H9 (cell line): Measurements from ENCODE around the gene DCLRE1A. TPM values are rescaled to one million over a fixed set of nuclear protein-coding genes. Genes with fewer than 3 reads are reported as not detected.
"Not testable (repeated sequence)": the region's sequence is repeated elsewhere in the genome, so short reads cannot be mapped to it uniquely, and the experiment has no call there.

Experiments
- DNase-seq: peaks from one replicate; pipeline ENCODE4 v3.0.0-alpha.2; 2017
- H2AFZ ChIP-seq: one replicate; pipeline ENCODE4 v1.6.1; 2013; ENCODE audit warnings: mild to moderate bottlenecking, low read length, control low read depth, moderate library complexity
- H2AK5ac ChIP-seq: 2 replicates; pipeline ENCODE4 v1.6.1; 2013; ENCODE audit warnings: low read length, control low read depth, mixed read lengths; ENCODE audit not compliant: insufficient read length
- H2BK120ac ChIP-seq: one replicate; pipeline ENCODE4 v1.6.1; 2013; ENCODE audit warnings: low read depth, mild to moderate bottlenecking, low read length, control low read depth, inconsistent platforms; ENCODE audit not compliant: poor library complexity, severe bottlenecking
- H2BK12ac ChIP-seq: 2 replicates; pipeline ENCODE4 v1.6.1; 2013; ENCODE audit warnings: low read length, control low read depth, mixed read lengths, low read depth; ENCODE audit not compliant: insufficient read length
- H2BK15ac ChIP-seq: 2 replicates; pipeline ENCODE4 v1.6.1; 2013; ENCODE audit warnings: low read depth, low read length, control low read depth
- H2BK20ac ChIP-seq: one replicate; pipeline ENCODE4 v1.6.1; 2013; ENCODE audit warnings: low read depth, mild to moderate bottlenecking, low read length, control low read depth, inconsistent platforms; ENCODE audit not compliant: poor library complexity, severe bottlenecking
- H2BK5ac ChIP-seq: 2 replicates; pipeline ENCODE4 v1.6.1; 2013; ENCODE audit warnings: low read length, control low read depth, mixed read lengths; ENCODE audit not compliant: insufficient read length
- H3K14ac ChIP-seq: 2 replicates; pipeline ENCODE4 v1.6.1; 2013; ENCODE audit warnings: low read length, control low read depth; ENCODE audit not compliant: insufficient read depth
- H3K18ac ChIP-seq: 2 replicates; pipeline ENCODE4 v1.6.1; 2013; ENCODE audit warnings: low read depth, mild to moderate bottlenecking, mixed read lengths, low read length, control low read depth; ENCODE audit not compliant: insufficient read length
- H3K23ac ChIP-seq: 2 replicates; pipeline ENCODE4 v1.6.1; 2013; ENCODE audit warnings: low read length, control low read depth, mixed read lengths, low read depth; ENCODE audit not compliant: insufficient read length
- H3K23me2 ChIP-seq: 2 replicates; pipeline ENCODE4 v1.6.1; 2013; ENCODE audit warnings: low read depth, mild to moderate bottlenecking, mixed read lengths, low read length, control low read depth; ENCODE audit not compliant: insufficient read length, poor library complexity, severe bottlenecking
- H3K27ac ChIP-seq: 2 replicates; pipeline ENCODE4 v1.5.1; 2013; ENCODE audit warnings: low read length, control low read depth, mixed read lengths, low read depth; ENCODE audit not compliant: insufficient read length
- H3K27me3 ChIP-seq: 2 replicates; pipeline ENCODE4 v1.6.1; 2013; ENCODE audit warnings: low read length, control low read depth, inconsistent platforms; ENCODE audit not compliant: insufficient read depth
- H3K4ac ChIP-seq: 2 replicates; pipeline ENCODE4 v1.6.1; 2013; ENCODE audit warnings: low read depth, mild to moderate bottlenecking, control low read depth, inconsistent platforms, low read length, moderate library complexity
- H3K4me1 ChIP-seq: 2 replicates; pipeline ENCODE4 v1.6.1; 2013; ENCODE audit warnings: low read length, control low read depth, inconsistent platforms; ENCODE audit not compliant: insufficient read depth
- H3K4me2 ChIP-seq: 2 replicates; pipeline ENCODE4 v1.6.1; 2013; ENCODE audit warnings: low read length, control low read depth, mixed read lengths; ENCODE audit not compliant: insufficient read length, insufficient read depth
- H3K56ac ChIP-seq: 2 replicates; pipeline ENCODE4 v1.6.1; 2013; ENCODE audit warnings: low read depth, mild to moderate bottlenecking, mixed read lengths, low read length, control low read depth; ENCODE audit not compliant: insufficient read length
- H3K79me1 ChIP-seq: 2 replicates; pipeline ENCODE4 v1.6.1; 2013; ENCODE audit warnings: low read depth, mild to moderate bottlenecking, moderate library complexity, low read length, control low read depth, inconsistent platforms; ENCODE audit not compliant: insufficient read depth, poor library complexity, severe bottlenecking
- H3K79me2 ChIP-seq: 2 replicates; pipeline ENCODE4 v1.6.1; 2013; ENCODE audit warnings: low read length, control low read depth, inconsistent platforms; ENCODE audit not compliant: insufficient read depth
- H3K9ac ChIP-seq: 2 replicates; pipeline ENCODE4 v1.6.1; 2013; ENCODE audit warnings: low read length, control low read depth, mixed read lengths; ENCODE audit not compliant: insufficient read length; ENCODE audit errors: extremely low read depth
- H3K9me3 ChIP-seq: one replicate; pipeline ENCODE4 v1.6.1; 2013; ENCODE audit warnings: low read depth, low read length, inconsistent platforms; ENCODE audit not compliant: control insufficient read depth
- H3T11ph ChIP-seq: one replicate; pipeline ENCODE4 v1.6.1; 2013; ENCODE audit warnings: mild to moderate bottlenecking, low read length, control low read depth, inconsistent platforms
- H4K20me1 ChIP-seq: one replicate; pipeline ENCODE4 v1.6.1; 2013; ENCODE audit not compliant: control insufficient read depth, insufficient read length, insufficient read depth
- H4K5ac ChIP-seq: 2 replicates; pipeline ENCODE4 v1.6.1; 2013; ENCODE audit warnings: low read depth, mild to moderate bottlenecking, mixed read lengths, low read length, control low read depth; ENCODE audit not compliant: insufficient read length
- H4K8ac ChIP-seq: replicated peaks from 2 replicates; pipeline ENCODE4 v1.6.1; 2013; ENCODE audit warnings: low read length, control low read depth, mixed read lengths, low read depth; ENCODE audit not compliant: insufficient read length
- H4K91ac ChIP-seq: 2 replicates; pipeline ENCODE4 v1.6.1; 2013; ENCODE audit warnings: low read depth, mild to moderate bottlenecking, moderate library complexity, mixed read lengths, low read length, control low read depth; ENCODE audit not compliant: insufficient read length
- H3K27ac Mint-ChIP-seq, 3 experiments: 2 replicates in 2 of 3; 3 replicates in 1 of 3; pipeline ENCODE4 v1.8.0; 2020 to 2021; ENCODE audit warnings: mixed read lengths in 3 of 3, mild to moderate bottlenecking in 1 of 3, moderate library complexity in 1 of 3
- H3K27me3 Mint-ChIP-seq: 2 replicates; pipeline ENCODE4 v1.8.0; 2021; ENCODE audit warnings: low read depth, mild to moderate bottlenecking, moderate library complexity, mixed read lengths
- H3K36me3 Mint-ChIP-seq, 3 experiments: 2 replicates in 2 of 3; 3 replicates in 1 of 3; pipeline ENCODE4 v1.8.0; 2020 to 2021; ENCODE audit warnings: low read depth in 3 of 3, mixed read lengths in 3 of 3; ENCODE audit not compliant: insufficient read depth in 1 of 3
- H3K4me1 Mint-ChIP-seq, 2 experiments: 2 replicates each; pipeline ENCODE4 v1.8.0; 2020; ENCODE audit warnings: mixed read lengths in 2 of 2
- H3K4me3 Mint-ChIP-seq, 2 experiments: 2 replicates in 1 of 2; 3 replicates in 1 of 2; pipeline ENCODE4 v1.8.0; 2020 to 2021; ENCODE audit warnings: mild to moderate bottlenecking in 2 of 2, mixed read lengths in 2 of 2, moderate library complexity in 1 of 2
- H3K9me3 Mint-ChIP-seq, 2 experiments: 2 replicates in 1 of 2; 3 replicates in 1 of 2; pipeline ENCODE4 v1.8.0; 2020; ENCODE audit warnings: mild to moderate bottlenecking in 2 of 2, mixed read lengths in 2 of 2, moderate library complexity in 1 of 2
- WGBS: extraction: QIAGEN DNeasy Blood & Tissue Kit; methylation state at CpG from one replicate; pipeline ENCODE4 v1.1.7; 2013; ENCODE audit warnings: missing lambda C conversion rate, low lambda C conversion rate, mixed read lengths; ENCODE audit not compliant: insufficient read length; ENCODE audit errors: extremely low coverage; 5-methylcytosine and 5-hydroxymethylcytosine counted together
- total RNA-seq: library from RNA; stranded (reverse); gene quantifications from 2 replicates; pipeline ENCODE4 v1.2.1, GENCODE V29; 2021
- TF ChIP-seq, protein P1 (sequence below): fragments of 200-600 bp; sonication (generic); conservative IDR thresholded peaks from 3 replicates; pipeline ENCODE4 v1.8.0; 2021; ENCODE audit warnings: antibody characterized with exemption, mild to moderate bottlenecking

DCLRE1A gene
- total RNA-seq, 1 experiment from 2014 or later = 9.9 TPM

GRCh38 chr10:113842171-113842570 lies 11.7 kb downstream of the DCLRE1A start:
- Histone ChIP-seq H4K8ac (no peak overlapping the region), H3K23ac (no peak overlapping the region), H2BK5ac (no peak overlapping the region), H2AFZ (no peak overlapping the region), H3K14ac (no peak overlapping the region), H3K79me1 (no peaks in the 10 kb centered on the region), H4K5ac (no peak overlapping the region), H3K4me1 (no peaks in the 10 kb centered on the region), H3K9me3 (no peaks in the 10 kb centered on the region), H3K9ac (no peak overlapping the region), H3K18ac (no peak overlapping the region), H2BK12ac (no peak overlapping the region), H2AK5ac (no peak overlapping the region), H3K27ac (no peak overlapping the region), H3T11ph (no peak overlapping the region), H3K56ac (no peak overlapping the region), H3K4ac (no peak overlapping the region), H2BK20ac (no peak overlapping the region), H3K27me3 (no peaks in the 10 kb centered on the region), H4K91ac (no peak overlapping the region), H4K20me1 (no peaks in the 10 kb centered on the region), H3K79me2 (no peaks in the 10 kb centered on the region), H2BK120ac (no peak overlapping the region), H3K23me2 (no peaks in the 10 kb centered on the region), H3K4me2 (no peak overlapping the region), H2BK15ac (no peak overlapping the region)
- H3K27me3 Mint-ChIP-seq = no peaks in the 10 kb centered on the region
- DNase-seq = no peak
- H3K36me3 Mint-ChIP-seq = peaks cover 0 to 29% (median 22%) of the 10 kb centered on the region in 3 experiments; a peak in 5 of 7 replicates
- H3K4me3 Mint-ChIP-seq = no peak overlapping the region
- peaks cover 4 to 8% of the 10 kb centered on the region in 2 experiments; a peak in 2 of 4 replicates for H3K4me1 Mint-ChIP-seq
- TF ChIP-seq, protein P1, sequence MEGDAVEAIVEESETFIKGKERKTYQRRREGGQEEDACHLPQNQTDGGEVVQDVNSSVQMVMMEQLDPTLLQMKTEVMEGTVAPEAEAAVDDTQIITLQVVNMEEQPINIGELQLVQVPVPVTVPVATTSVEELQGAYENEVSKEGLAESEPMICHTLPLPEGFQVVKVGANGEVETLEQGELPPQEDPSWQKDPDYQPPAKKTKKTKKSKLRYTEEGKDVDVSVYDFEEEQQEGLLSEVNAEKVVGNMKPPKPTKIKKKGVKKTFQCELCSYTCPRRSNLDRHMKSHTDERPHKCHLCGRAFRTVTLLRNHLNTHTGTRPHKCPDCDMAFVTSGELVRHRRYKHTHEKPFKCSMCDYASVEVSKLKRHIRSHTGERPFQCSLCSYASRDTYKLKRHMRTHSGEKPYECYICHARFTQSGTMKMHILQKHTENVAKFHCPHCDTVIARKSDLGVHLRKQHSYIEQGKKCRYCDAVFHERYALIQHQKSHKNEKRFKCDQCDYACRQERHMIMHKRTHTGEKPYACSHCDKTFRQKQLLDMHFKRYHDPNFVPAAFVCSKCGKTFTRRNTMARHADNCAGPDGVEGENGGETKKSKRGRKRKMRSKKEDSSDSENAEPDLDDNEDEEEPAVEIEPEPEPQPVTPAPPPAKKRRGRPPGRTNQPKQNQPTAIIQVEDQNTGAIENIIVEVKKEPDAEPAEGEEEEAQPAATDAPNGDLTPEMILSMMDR = no peak
- no peaks in the 10 kb centered on the region for H3K9me3 Mint-ChIP-seq
- no CpG with 5 or more reads among the region's 1 CpG for WGBS
- no peak overlapping the region for H3K27ac Mint-ChIP-seq

DNA sequence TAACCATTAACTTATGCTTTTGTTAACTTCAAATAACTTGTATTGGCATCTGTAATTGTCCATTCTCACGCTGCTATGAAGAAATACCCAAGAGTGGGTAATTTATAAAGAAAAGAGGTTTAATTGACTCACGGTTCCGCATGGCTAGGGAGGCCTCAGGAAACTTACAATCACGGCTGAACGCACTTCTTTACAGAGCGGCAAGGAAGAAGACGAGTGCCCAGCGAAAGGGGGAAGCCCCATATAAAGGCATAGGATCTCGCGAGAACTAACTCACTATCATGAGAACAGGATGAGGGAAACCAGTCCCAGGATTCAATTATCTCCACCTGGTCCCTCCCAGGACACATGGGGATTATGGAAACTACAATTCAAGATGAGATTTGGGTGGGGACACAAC lies 25.3 kb downstream of the DCLRE1A start:
- H2BK120ac ChIP-seq, H3K23ac ChIP-seq, H3K27me3 ChIP-seq, H3K27ac ChIP-seq, H2BK12ac ChIP-seq, H3K56ac ChIP-seq, H3K4me3 Mint-ChIP-seq, H4K8ac ChIP-seq, H4K91ac ChIP-seq, H2BK5ac ChIP-seq, H2AK5ac ChIP-seq, H3K4me1 ChIP-seq, H3K9me3 ChIP-seq, H3K27ac Mint-ChIP-seq, H2BK20ac ChIP-seq, H3K9me3 Mint-ChIP-seq, H3K79me2 ChIP-seq, H3T11ph ChIP-seq, H3K9ac ChIP-seq, H3K79me1 ChIP-seq, H3K23me2 ChIP-seq, H3K4me2 ChIP-seq, H3K27me3 Mint-ChIP-seq, H2BK15ac ChIP-seq, H3K4me1 Mint-ChIP-seq, H3K14ac ChIP-seq, H4K5ac ChIP-seq, H3K4ac ChIP-seq, H3K18ac ChIP-seq, DNase-seq, H2AFZ ChIP-seq, H4K20me1 ChIP-seq, H3K36me3 Mint-ChIP-seq: not testable (repeated sequence)
- no CpG with 5 or more reads among the region's 10 CpGs for WGBS
